NCI-H345 (cell line): ENCODE measurements around the gene GNAI2.
A peak's percentile ranks its signal among the peaks of the same experiment; 100 is the strongest.
"Not testable (repeated sequence)": the region's sequence is repeated elsewhere in the genome, so short reads cannot be mapped to it uniquely, and the experiment has no call there.

ENCODE experiments used
- DNase-seq: peaks from one replicate; lab custom pipeline; 2025; lab: John Stamatoyannopoulos, UW

GNAI2 gene

GRCh38 chr3:50264383-50264963 lies 28.5 kb downstream of the GNAI2 start:
- DNase-seq: peak; percentile 8

GRCh38 chr3:50264964-50265485 lies 29.0 kb downstream of the GNAI2 start:
- no peak for DNase-seq

GRCh38 chr3:50265571-50265970 lies 29.6 kb downstream of the GNAI2 start:
- DNase-seq: no peak

- no peak for DNase-seq
These were observed 30.0 kb downstream of the GNAI2 start for GRCh38 chr3:50266017-50266416.

- no peak for DNase-seq
These were observed 30.8 kb downstream of the GNAI2 start for GRCh38 chr3:50266836-50267235.

- no peak for DNase-seq
These were observed 31.4 kb downstream of the GNAI2 start for GRCh38 chr3:50267280-50267913.

- DNase-seq: no peak
These were observed 32.3 kb downstream of the GNAI2 start for GRCh38 chr3:50268276-50268675.

GRCh38 chr3:50268703-50269451 lies 32.9 kb downstream of the GNAI2 start, which contains the start of gene SEMA3B:
SEMA3B (plus strand) TSS chr3:50269147; CDS start chr3:50269241, 94 bp downstream.
- peak; percentile 25 for DNase-seq

- no peak for DNase-seq
These were observed 33.5 kb downstream of the GNAI2 start for GRCh38 chr3:50269460-50269859.

GRCh38 chr3:50269977-50270413 lies 34.0 kb downstream of the GNAI2 start:
- DNase-seq: no peak

GRCh38 chr3:50270422-50271224 lies 34.6 kb downstream of the GNAI2 start:
- no peak for DNase-seq

- no peak for DNase-seq
These were observed 35.4 kb downstream of the GNAI2 start for GRCh38 chr3:50271314-50271936.

GRCh38 chr3:50272538-50272910 lies 36.5 kb downstream of the GNAI2 start:
- not testable (repeated sequence) for DNase-seq

- DNase-seq: peak; percentile 74
These were observed 37.1 kb downstream of the GNAI2 start for GRCh38 chr3:50272911-50273688.

- DNase-seq: no peak
These were observed 37.7 kb downstream of the GNAI2 start for GRCh38 chr3:50273689-50274065.

GRCh38 chr3:50274371-50275104 lies 38.5 kb downstream of the GNAI2 start:
- peak; percentile 46 for DNase-seq

GRCh38 chr3:50275141-50275995 lies 39.4 kb downstream of the GNAI2 start:
- DNase-seq: no peak

GRCh38 chr3:50275996-50276761 lies 40.2 kb downstream of the GNAI2 start:
- no peak for DNase-seq

GRCh38 chr3:50276762-50277101 lies 40.7 kb downstream of the GNAI2 start:
- DNase-seq: no peak
